GM18909 (cell line): ENCODE data around the gene TBCA.
A peak's percentile ranks its signal among the peaks of the same experiment; 100 is the strongest.
"Not testable (repeated sequence)": the region's sequence is repeated elsewhere in the genome, so short reads cannot be mapped to it uniquely, and the experiment has no call there.

Experiments
- ATAC-seq: cut with Tn5 transposase; IDR thresholded peaks from one replicate; pipeline ENCODE4 v1.9.1; 2021; ENCODE audit warnings: mild to moderate bottlenecking; ENCODE audit not compliant: unreplicated experiment, poor library complexity

TBCA gene

DNA sequence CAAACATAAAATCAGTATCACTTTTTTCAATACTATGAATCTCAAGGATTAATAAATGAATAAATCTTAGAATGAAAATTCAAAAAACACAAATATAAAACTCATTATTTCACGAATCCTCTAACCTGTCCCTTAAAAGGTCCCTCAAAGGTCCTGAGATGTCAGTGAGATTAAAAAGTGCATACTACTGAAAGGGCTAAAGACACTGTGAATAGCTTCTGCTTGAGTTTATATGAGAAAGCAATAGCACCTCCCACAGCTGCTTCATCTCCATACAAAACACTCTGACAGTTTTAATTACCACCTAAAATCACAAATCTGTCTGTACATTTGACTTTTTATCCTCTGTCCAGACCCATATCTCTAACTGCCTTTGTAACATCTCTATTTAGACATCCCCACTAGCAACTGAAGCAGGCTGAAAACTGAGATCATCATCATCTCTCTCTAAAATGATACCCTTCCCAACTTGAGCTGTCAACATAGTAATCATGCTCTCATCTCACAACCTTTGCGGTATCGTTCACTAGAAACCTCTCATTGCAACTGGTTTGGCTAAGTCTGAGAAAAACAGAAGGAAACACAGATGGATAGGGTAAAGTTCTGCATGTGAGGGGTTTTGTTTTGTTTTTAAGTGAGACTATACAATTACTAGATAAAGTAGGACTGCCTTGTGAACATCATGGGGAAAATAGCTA, 56.3 kb downstream of the TBCA start:
- no peak for ATAC-seq

DNA sequence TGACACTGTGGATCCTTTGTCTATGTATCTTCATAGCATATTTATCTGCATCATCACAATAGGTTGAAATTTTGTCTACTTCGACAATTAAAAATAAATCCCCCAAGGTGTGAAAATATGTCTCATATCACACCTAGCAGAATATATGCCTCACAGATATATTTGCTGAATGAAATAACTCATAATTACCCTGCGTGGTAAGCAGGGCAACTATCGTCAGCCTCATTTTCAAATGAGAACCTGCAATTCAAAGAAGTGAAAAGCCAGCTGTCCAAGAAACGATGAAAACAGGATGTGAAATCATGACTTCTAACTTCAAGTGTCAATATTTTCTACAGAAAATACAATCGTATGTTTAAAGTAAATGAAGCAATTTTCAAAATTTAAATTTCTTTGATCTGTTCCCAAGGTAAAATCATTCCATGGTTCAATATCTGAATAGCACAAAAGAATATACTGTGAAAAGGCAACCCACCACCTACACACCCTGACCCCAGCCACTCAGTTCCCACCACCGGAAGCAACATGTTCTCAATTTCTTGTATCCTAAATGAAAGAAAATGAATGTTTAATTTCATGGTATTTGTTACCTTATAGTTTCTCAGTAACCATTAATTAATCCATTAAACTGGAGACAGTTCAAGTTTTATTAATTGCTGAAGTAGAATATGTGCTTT, 57.1 kb downstream of the TBCA start:
- peak; percentile 81 for ATAC-seq

GRCh38 chr5:77709993-77710685, 66.0 kb downstream of the TBCA start:
- ATAC-seq, result no peak

- ATAC-seq, result no peak
Measured at GRCh38 chr5:77709340-77709739, 66.8 kb downstream of the TBCA start.

- no peak for ATAC-seq
Measured at GRCh38 chr5:77707791-77708190, 68.3 kb downstream of the TBCA start.

DNA sequence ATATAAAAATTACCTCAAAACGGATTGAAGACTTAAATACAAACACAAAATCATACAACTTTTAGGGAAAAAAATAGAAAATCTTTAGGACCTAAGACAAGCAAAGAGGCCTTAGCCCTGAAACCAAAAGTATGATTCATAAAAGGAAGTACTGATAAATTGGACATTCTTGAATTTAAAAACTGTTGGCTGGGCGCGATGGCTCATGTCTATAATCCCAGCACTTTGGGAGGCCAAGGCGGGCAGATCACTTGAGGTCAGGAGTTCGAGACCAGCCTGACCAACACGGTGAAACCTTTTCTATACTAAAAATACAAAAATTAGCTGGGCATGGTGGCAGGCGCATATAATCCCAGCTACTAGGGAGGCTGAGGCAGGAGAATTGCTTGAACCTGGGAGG, 76.6 kb downstream of the TBCA start:
- not testable (repeated sequence) for ATAC-seq

- ATAC-seq, result no peak
Measured at GRCh38 chr5:77698920-77699319, 77.2 kb downstream of the TBCA start.

DNA sequence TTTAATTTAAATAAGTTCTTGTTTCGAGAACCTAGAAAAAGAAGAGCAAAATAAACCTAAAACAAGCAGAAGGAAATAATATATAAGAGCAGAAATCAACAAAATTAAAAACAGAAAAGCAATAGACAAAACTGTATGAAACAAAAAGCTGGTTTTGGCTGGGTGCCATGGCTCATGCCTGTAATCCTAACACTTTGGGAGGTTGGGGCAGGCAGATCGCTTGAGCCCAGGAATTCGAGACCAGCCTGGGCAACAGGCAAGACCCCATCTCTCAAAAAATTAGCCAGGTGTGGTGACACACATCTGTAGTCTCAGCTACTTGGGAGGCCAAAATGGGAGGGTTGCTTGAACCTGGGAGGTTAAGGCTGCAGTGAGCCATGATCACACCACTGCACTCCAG, 78.4 kb downstream of the TBCA start:
- ATAC-seq, result no peak

DNA sequence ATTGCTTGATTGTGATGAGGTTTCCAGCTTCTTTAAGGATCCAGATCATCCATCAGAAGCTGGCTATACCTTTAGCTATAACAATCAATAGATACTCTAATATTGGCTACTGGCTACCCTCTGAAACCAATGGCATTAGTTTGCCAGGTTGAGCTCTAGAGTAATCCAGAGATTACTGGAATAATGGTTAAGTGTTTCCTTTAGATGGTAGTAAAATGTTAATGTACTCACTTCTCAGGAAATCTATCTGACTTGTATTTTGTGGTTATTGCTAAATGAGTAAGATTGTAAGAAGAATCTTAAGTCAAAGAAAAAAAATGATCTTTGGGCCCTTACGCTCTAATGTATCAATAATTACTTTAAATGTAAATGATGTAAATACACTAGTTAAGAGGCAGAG, 80.0 kb downstream of the TBCA start:
- no peak for ATAC-seq

DNA sequence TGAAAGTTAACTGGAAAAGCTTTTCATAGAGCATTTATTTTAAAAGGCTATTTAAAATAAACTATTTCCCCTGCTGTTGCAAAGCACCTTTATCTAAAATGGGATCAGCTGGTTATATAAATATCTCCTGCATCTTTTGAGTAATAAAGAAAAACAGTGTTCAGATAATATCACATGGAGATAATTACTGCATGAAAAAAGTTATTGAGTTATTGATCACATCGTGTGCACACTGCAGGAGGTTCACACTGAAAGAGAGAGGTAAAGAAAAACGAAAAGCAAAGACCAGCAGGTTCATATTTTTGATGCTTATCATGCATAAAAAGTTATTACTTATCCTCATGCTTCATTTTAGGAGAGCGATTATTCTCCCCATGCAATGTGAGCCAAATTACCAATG, 82.2 kb downstream of the TBCA start:
- no peak for ATAC-seq

- ATAC-seq, result no peak
Measured at GRCh38 chr5:77683171-77683732, 92.9 kb downstream of the TBCA start.

- no peak for ATAC-seq
Measured at GRCh38 chr5:77670526-77670925, 105.6 kb downstream of the TBCA start.

- no peak for ATAC-seq
Measured at GRCh38 chr5:77669677-77670076, 106.5 kb downstream of the TBCA start.

GRCh38 chr5:77663090-77663863, 112.9 kb downstream of the TBCA start:
- ATAC-seq, result no peak

- no peak for ATAC-seq
Measured at GRCh38 chr5:77662635-77663034, 113.5 kb downstream of the TBCA start.

- ATAC-seq, result no peak
Measured at GRCh38 chr5:77658662-77659061, 117.5 kb downstream of the TBCA start.

GRCh38 chr5:77651343-77651742, 124.8 kb downstream of the TBCA start:
- no peak for ATAC-seq

DNA sequence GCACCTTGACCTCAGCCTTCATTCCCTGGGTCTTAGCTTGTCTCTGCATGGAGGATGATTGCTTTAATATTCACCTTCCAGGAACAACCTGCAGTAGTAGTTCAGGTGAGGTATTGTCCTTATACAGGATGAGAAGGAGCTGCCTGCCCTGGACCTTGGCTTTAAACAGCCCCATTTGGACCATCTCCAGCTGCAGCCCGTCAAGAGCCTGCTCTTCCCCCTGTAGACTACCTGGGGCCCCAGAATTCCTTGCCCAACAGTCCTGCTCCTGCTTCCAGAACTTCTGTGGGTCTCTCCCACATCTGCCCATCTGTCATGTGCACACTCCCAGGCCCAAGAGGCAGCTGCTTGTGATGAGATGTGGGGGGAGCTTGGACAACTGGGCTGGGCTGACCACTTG, 125.5 kb downstream of the TBCA start:
- no peak for ATAC-seq

DNA sequence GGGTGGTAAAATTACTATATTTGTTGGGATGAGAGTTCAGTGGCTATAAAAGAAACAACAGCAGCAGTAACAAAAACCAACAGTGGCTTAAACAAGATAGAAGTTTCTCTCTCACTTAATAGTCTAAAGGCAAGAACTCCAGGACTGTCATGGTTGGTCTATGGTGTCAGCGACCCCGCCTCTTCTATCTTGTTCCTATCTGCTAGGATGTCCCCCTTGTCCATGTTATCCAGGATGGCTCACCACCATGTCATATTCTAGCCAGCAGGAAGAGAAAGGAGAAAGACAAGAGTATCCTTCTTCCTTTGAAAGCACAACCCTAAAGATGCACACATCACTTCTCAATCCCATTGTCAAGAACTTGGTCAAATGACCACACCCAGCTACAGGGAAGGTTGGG, 126.4 kb downstream of the TBCA start:
- ATAC-seq, result no peak

DNA sequence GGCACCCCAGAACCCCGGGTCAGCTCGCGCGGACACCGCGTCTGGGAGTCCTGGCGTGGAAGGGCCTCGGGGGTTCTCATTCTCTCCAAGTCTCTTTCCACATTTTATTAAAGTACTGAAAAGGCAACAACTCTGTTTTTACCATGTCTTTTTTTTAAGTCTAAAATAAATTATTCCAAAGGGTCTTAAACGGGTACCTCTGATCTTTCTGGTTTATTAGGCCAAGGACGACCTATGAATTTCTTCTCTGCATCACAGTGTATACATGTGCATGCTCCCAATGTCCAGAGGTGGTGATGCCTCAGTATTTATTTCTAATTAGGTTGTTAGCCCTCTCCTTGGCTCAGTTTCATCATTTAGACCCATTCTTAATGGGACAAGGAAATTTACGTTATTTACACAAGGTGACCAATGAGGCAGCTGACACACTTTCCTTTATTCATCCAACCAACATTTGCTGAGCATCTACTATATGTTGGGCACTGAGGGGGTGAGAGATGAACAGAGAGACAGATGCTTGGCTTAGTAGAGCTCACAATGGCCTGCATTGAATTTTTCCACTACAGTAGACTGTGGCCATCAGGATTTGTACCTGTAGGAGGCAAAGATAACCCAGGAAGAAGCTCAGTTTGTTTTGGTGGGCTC, 130.0 kb downstream of the TBCA start:
- no peak for ATAC-seq
